Activated CD8-positive, alpha-beta memory T cell treated with anti-CD3 and anti-CD28 coated beads, Interleukin-2, amount 50 U/mL, for 24 hours (primary cell): Measurements from ENCODE around the gene KCTD11.
"Not testable (repeated sequence)": the region's sequence is repeated elsewhere in the genome, so short reads cannot be mapped to it uniquely, and the experiment has no call there.

ENCODE experiments used
- DNase-seq: peaks from one replicate; pipeline ENCODE4 v3.0.0-alpha.2; 2020; ENCODE audit errors: extremely low read depth

The KCTD11 gene

DNA sequence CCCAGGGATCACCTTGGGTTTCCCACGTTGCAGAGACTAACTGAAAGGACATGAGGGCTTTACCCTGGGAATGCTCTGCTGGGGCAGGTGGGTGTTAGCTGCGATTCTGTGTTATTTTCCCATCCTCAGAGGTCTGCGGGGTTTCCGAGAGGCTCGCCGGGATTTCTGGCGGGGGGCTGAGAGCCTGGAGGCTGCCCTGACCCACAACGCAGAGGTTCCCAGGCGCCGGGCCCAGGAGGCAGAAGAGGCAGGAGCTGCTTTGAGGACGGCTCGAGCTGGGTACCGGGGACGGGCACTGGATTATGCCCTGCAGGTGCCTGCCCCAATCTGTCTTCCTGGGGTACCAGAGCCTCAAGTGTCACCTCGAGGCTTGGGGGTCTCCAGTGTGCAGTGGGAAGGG, 8.7 kb upstream of the KCTD11 start:
- no peak for DNase-seq

- no peak for DNase-seq
Measured at GRCh38 chr17:7346761-7347614, 5.0 kb upstream of the KCTD11 start.

GRCh38 chr17:7347630-7348477, 4.1 kb upstream of the KCTD11 start:
- no peak for DNase-seq

DNA sequence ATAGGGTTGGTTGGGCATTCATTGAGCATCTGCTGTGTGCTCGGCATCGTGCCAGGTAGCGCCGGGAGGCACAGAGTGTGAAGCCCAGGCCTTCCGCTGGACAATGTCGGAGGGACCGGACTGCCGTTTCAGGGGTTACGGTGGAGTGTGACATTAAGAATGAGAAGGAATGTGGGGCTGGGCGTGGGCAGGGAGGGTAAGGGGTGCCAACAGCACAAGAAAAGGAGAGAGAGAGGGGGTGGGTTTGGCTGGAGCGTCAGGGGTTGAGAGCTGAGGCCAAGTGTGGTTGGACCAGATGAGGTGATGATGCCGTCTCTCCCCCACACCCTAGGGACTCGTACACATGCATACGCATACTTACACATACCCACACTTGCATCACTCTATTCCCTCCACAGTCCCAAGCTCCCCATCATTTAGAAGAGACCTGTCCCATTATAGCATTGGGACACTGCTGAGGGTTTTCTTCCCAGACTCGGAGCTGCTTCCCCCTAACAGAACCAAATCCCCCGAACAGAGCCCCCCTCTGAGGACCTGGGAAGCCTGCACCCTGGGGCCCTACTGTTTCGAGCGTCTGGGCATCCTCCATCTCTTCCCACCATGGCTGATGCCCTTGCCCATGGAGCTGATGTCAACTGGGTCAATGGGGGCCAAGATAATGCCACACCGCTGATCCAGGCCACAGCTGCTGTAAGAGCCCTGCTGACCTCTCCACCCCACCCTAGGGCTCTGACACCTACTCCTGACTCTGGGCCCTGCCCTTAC, 3.3 kb upstream of the KCTD11 start:
- no peak for DNase-seq

DNA sequence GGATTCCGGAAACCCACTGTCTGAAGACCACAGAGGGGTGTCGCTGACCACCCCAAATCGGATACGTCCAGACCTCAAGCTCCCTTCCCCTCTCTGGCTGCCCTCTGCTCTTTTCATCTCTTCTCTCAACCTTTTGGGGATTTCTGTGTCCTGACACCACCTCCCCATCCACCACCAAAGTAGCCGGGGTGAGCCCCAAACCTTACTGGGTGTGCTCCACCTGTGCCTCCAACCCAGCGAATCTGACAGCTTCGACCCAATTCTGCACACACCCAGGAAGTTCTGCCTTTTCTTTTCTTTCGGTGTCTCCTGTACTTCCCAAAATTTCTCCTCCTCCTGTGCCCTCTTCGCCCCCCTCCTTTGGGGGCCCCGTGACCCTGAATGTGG, 534 bp downstream of the KCTD11 start:
- no peak for DNase-seq

- DNase-seq = no peak
Measured at GRCh38 chr17:7352910-7353635, 1.1 kb downstream of the KCTD11 start.

DNA sequence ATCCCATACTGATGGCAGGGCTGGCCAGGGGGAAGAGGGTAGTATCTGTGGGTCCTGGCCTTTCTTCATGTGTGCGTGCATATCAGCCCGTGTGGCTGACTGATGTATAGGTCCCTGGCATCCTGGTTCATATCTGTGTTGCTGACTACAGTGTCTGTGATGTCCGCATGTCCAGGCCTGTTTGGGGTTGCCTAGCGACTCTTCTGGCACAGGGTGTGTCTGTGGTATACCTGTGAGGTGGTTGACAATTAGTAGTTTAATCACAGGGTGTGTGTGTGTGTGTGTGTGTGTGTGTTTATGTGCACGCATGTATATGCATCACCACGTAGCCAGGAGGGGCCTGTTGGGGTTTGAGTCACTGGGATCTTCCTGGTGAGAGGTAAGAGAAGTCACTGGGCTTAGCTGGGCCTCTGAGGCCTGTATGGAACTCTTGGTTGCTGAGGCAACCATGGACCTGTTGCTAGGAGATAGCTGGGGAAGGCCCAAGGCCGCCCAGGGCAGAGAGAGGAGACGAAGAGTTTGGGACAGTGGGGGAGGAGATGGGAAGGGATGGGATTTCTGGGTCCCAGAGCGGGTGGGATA, 2.4 kb downstream of the KCTD11 start:
- no peak for DNase-seq

- DNase-seq = no peak
Measured at GRCh38 chr17:7355053-7355452, 3.1 kb downstream of the KCTD11 start, which contains the start of gene TMEM95. TMEM95 (plus strand) TSS chr17:7355156; CDS start chr17:7355205, 49 bp downstream.

GRCh38 chr17:7355573-7355972, 3.6 kb downstream of the KCTD11 start:
- no peak for DNase-seq

GRCh38 chr17:7356072-7356549, 4.1 kb downstream of the KCTD11 start:
- DNase-seq = peak; percentile 50

GRCh38 chr17:7356756-7357155, 4.8 kb downstream of the KCTD11 start:
- no peak for DNase-seq

- no peak for DNase-seq
Measured at GRCh38 chr17:7357381-7357780, 5.4 kb downstream of the KCTD11 start.

GRCh38 chr17:7361906-7362305, 9.9 kb downstream of the KCTD11 start:
- DNase-seq = no peak

GRCh38 chr17:7363311-7363710, 11.3 kb downstream of the KCTD11 start:
- DNase-seq = no peak

- DNase-seq = not testable (repeated sequence)
Measured at GRCh38 chr17:7365963-7366362, 14.0 kb downstream of the KCTD11 start.

DNA sequence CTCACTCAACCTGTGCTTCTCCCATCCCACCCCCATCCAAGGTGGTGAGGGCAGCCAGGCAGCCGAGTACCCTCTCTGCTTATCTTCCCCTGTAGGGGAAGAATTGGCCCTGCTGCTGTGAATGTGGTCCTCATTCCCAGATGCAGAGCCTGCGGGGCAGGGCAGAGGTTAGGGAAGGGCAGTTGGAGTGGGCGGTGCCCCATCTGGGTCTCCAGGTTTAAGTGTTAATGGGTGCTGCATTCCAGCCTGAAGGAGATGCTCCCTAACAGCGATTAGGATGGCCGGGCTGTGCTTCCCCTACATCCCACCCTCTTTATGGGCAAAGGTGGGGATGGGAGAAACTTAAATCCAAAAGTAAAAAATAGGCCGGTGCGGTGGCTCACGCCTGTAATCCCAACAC, 15.1 kb downstream of the KCTD11 start:
- no peak for DNase-seq

DNA sequence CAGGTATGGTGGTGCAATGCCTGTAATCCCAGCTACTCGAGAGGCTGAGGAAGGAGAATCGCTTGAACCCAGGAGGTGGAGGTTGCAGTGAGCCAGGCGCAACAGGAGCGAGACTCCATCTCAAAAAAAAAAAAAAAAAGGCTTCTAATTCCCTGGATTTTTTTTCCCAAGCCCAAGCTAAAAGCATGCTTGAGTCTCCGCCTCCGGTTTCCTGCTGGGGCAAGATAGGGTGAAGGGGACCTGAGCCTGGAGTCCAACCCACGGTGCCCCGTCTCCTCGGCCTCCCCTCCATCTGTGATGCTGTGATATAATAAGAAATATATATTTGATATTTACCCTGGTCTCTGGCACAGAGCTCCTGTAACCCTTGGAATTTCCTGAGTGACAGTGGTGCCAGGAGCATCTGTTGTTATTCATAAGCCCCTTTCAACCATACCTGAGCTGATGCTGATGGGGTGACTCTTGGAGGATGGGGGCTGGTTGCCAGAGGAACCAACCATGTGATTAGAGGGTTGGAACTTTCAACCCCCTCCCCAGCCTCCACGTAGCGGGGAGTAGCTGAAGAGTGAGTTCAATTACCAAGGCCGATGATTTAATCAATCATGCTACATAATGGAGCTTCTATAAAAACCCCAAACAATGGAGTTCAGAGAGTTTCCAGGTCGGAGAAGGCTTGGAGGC, 16.1 kb downstream of the KCTD11 start:
- DNase-seq = no peak

- not testable (repeated sequence) for DNase-seq
Measured at GRCh38 chr17:7368599-7368994, 16.6 kb downstream of the KCTD11 start.

DNA sequence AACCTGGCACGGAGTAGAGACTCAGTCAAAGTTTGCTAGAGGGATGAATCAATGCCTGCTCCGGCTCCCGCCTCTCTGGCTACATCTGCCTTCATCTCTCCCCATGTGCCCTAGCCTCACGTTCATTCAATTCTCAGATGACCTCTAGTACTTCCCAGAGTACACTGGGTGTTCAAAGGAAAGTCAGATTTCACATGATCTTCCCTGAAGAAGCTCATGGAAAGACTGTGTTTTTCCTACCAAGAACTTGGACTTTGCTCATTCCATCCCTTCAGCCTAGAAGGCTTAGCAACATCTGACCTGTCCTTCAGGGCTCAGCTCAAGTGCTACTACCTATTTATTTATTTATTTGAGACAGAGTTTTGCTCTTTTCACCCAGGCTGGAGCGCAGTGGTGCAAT, 17.9 kb downstream of the KCTD11 start:
- no peak for DNase-seq

DNA sequence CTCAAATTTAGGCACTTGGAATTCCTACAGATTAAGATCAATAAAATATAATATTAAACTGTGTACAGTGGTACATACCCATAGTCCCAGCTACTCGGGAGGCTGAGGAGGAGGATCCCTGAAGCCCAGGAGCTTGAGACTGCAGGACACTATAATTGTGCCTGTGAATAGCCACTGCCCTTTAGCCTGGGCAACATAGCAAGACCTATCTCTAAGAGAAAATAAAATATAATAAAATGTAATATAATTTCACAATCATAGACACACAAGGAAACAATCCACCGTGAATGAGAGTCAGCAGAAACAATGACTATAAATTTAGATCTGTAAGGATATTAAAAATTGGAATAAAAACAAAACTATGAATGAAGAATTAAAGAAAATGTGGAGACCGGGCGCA, 18.9 kb downstream of the KCTD11 start:
- no peak for DNase-seq
